Tibial nerve (tissue), 4 donors: ENCODE measurements around the gene RRP7A. TPM values are rescaled to one million over a fixed set of nuclear protein-coding genes. Genes with fewer than 3 reads are reported as not detected.
"Not testable (repeated sequence)": the region's sequence is repeated elsewhere in the genome, so short reads cannot be mapped to it uniquely, and the experiment has no call there.

Source experiments
- DNase-seq, 2 donors: peaks; one replicate each; pipeline ENCODE4 v3.0.0-alpha.2; 2019; ENCODE audit warnings: low spot score in 2 of 2
- H3K27ac ChIP-seq, 4 donors: fragments of 200-600 bp; sonication (generic) in 3 of 4; one replicate each; pipeline ENCODE4 v1.5.1; 2017 to 2019; ENCODE audit warnings: mild to moderate bottlenecking in 1 of 4
- H3K27me3 ChIP-seq, 2 donors: fragments of 200-600 bp; sonication (generic) in 1 of 2; one replicate each; pipeline versions ENCODE4 v1.5.1 to v1.6.0; 2017 to 2019
- H3K36me3 ChIP-seq, 3 donors: fragments of 200-600 bp; sonication (generic); one replicate each; pipeline ENCODE4 v1.5.1; 2018 to 2019
- H3K4me1 ChIP-seq, 4 donors: fragments of 200-600 bp; sonication (generic) in 3 of 4; one replicate each; pipeline ENCODE4 v1.5.1; 2017 to 2019
- H3K4me3 ChIP-seq, 4 donors: fragments of 200-600 bp; sonication (generic) in 3 of 4; one replicate each; pipeline ENCODE4 v1.5.1; 2017 to 2019; ENCODE audit warnings: mild to moderate bottlenecking in 1 of 4, moderate library complexity in 1 of 4
- H3K9me3 ChIP-seq, 4 donors: fragments of 200-600 bp; sonication (generic) in 3 of 4; one replicate each; pipeline ENCODE4 v1.5.1; 2017 to 2019
- CTCF ChIP-seq, 5 experiments: fragments of 200-600 bp in 3 of 5; fragments of 450-650 bp in 2 of 5; sonication (generic) in 3 of 5; IDR thresholded peaks; one replicate each; pipeline ENCODE4 v1.5.1; 2016 to 2019; ENCODE audit warnings: antibody characterized with exemption in 5 of 5, mild to moderate bottlenecking in 3 of 5, moderate library complexity in 2 of 5
- EP300 ChIP-seq, 2 donors: sonication (generic); formaldehyde crosslinking; IDR thresholded peaks; one replicate each; pipeline ENCODE4 v1.6.1; 2017; ENCODE audit warnings: antibody characterized with exemption in 2 of 2, mild to moderate bottlenecking in 1 of 2
- POLR2A ChIP-seq, 2 donors: fragments of 450-650 bp; IDR thresholded peaks; one replicate each; pipeline ENCODE4 v1.6.1; 2017; ENCODE audit warnings: antibody characterized with exemption in 2 of 2, mild to moderate bottlenecking in 2 of 2, moderate library complexity in 2 of 2
- WGBS, 2 donors: methylation state at CpG; one replicate each; pipeline ENCODE4 v1.1.5; 2018; 5-methylcytosine and 5-hydroxymethylcytosine counted together
- total RNA-seq, 4 donors: library from RNA; depleted of rRNA; stranded (reverse); fragments of >200 nt; gene quantifications; one replicate each; pipeline ENCODE4 v1.1.0, GENCODE V29; 2016

The RRP7A gene
- total RNA-seq, 4 donors from 2014 or later = 25.7 to 37.8 (median 29.6) TPM

GRCh38 chr22:42521228-42521546, 1.6 kb upstream of the RRP7A start:
- Histone ChIP-seq H3K4me1 (peaks cover 0 to 27% (median 8%) of the 10 kb centered on the region in 4 donors), H3K27me3 (no peaks in the 10 kb centered on the region), H3K9me3 (no peaks in the 10 kb centered on the region), H3K36me3 (peaks cover 0 to 8% (median 3%) of the 10 kb centered on the region in 3 donors), H3K4me3 (no peak overlapping the region), H3K27ac (peak overlapping the region in 2 of 4 donors; percentile 88 to 89)
- TF ChIP-seq CTCF (IDR thresholded peaks at IDR 0.05) (no peak), POLR2A (IDR thresholded peaks at IDR 0.05) (no peak), EP300 (IDR thresholded peaks at IDR 0.05) (no peak)
- WGBS, 2 donors = 87 to 88% methylated on average over 9 of the region's 9 CpGs
- DNase-seq = no peak

- H3K27me3 ChIP-seq, DNase-seq, H3K9me3 ChIP-seq: not testable (repeated sequence)
- peak overlapping the region; percentile 37 to 90 (median 88) for H3K27ac ChIP-seq
- WGBS, 2 donors = 10 to 13% methylated on average over 18 of the region's 28 CpGs
- peaks cover 0 to 27% (median 8%) of the 10 kb centered on the region in 4 donors for H3K4me1 ChIP-seq
- H3K36me3 ChIP-seq = peaks cover 0 to 29% (median 11%) of the 10 kb centered on the region in 3 donors
- H3K4me3 ChIP-seq = peak overlapping the region; percentile 70 to 96 (median 88)
Observed at GRCh38 chr22:42518638-42519524, 715 bp downstream of the RRP7A start.

- H3K9me3 ChIP-seq, H3K27me3 ChIP-seq, DNase-seq, H3K4me3 ChIP-seq, H3K27ac ChIP-seq: not testable (repeated sequence)
- H3K36me3 ChIP-seq = peaks cover 0 to 41% (median 15%) of the 10 kb centered on the region in 3 donors
- 93 to 95% methylated on average over 7 of the region's 7 CpGs for WGBS, 2 donors
- peaks cover 0 to 34% (median 8%) of the 10 kb centered on the region in 4 donors for H3K4me1 ChIP-seq
Observed at GRCh38 chr22:42517103-42517502, 2.5 kb downstream of the RRP7A start.

GRCh38 chr22:42515896-42516295, 3.7 kb downstream of the RRP7A start:
- TF ChIP-seq CTCF (IDR thresholded peaks at IDR 0.05) (no peak), POLR2A (IDR thresholded peaks at IDR 0.05) (no peak), EP300 (IDR thresholded peaks at IDR 0.05) (no peak)
- Histone ChIP-seq H3K36me3 (peaks cover 0 to 50% (median 15%) of the 10 kb centered on the region in 3 donors), H3K9me3 (no peaks in the 10 kb centered on the region), H3K4me3 (no peak overlapping the region), H3K27me3 (no peaks in the 10 kb centered on the region), H3K4me1 (peaks cover 0 to 30% (median 8%) of the 10 kb centered on the region in 4 donors), H3K27ac (no peak overlapping the region)
- DNase-seq = no peak
- 74 to 77% methylated on average over 14 of the region's 14 CpGs for WGBS, 2 donors

GRCh38 chr22:42515304-42515703, 4.3 kb downstream of the RRP7A start:
- not testable (repeated sequence) for H3K4me3 ChIP-seq, DNase-seq, H3K27me3 ChIP-seq, H3K27ac ChIP-seq, H3K9me3 ChIP-seq
- Histone ChIP-seq H3K4me1 (peaks cover 0 to 24% (median 8%) of the 10 kb centered on the region in 4 donors), H3K36me3 (peaks cover 0 to 50% (median 15%) of the 10 kb centered on the region in 3 donors)
- WGBS, 2 donors = 80 to 83% methylated on average over 4 to 8 of the region's 8 CpGs

GRCh38 chr22:42514331-42514730, 5.3 kb downstream of the RRP7A start:
- Histone ChIP-seq H3K36me3 (peaks cover 0 to 52% (median 15%) of the 10 kb centered on the region in 3 donors), H3K4me1 (peaks cover 0 to 18% (median 5%) of the 10 kb centered on the region in 4 donors)
- WGBS, 2 donors = 88 to 97% methylated on average over 5 to 17 of the region's 17 CpGs
- not testable (repeated sequence) for H3K9me3 ChIP-seq, DNase-seq, H3K4me3 ChIP-seq, H3K27me3 ChIP-seq, H3K27ac ChIP-seq

- TF ChIP-seq CTCF (IDR thresholded peaks at IDR 0.05) = peak in 2 of 5 experiments; percentile 28 to 57
- not testable (repeated sequence) for DNase-seq, H3K4me3 ChIP-seq, H3K9me3 ChIP-seq, H3K27me3 ChIP-seq, H3K4me1 ChIP-seq
- WGBS, 2 donors = 70 to 76% methylated on average over 22 of the region's 22 CpGs
- H3K27ac ChIP-seq = peak overlapping the region in 1 of 4 donors; percentile 20
- H3K36me3 ChIP-seq = peaks cover 0 to 53% (median 15%) of the 10 kb centered on the region in 3 donors
Observed at GRCh38 chr22:42512273-42512990, 7.2 kb downstream of the RRP7A start.
